GM04503 (cell line): ENCODE measurements around the gene ERFE.
"Not testable (repeated sequence)": the region's sequence is repeated elsewhere in the genome, so short reads cannot be mapped to it uniquely, and the experiment has no call there.

Experiments
- DNase-seq: peaks from one replicate; pipeline ENCODE4 v3.0.0-alpha.2; 2012; ENCODE audit warnings: low read depth

The ERFE gene

GRCh38 chr2:238158509-238159070 lies at the start of gene ERFE:
Gene ERFE (plus strand): TSS chr2:238158970. CDS start chr2:238159008, 38 bp downstream.
- no peak for DNase-seq

GRCh38 chr2:238113611-238114010 lies 45.2 kb upstream of the ERFE start:
- no peak for DNase-seq

- no peak for DNase-seq
Measured at GRCh38 chr2:238114331-238114841, 44.4 kb upstream of the ERFE start.

GRCh38 chr2:238114851-238115660 lies 43.7 kb upstream of the ERFE start:
- no peak for DNase-seq

- not testable (repeated sequence) for DNase-seq
Measured at GRCh38 chr2:238115709-238116108, 43.1 kb upstream of the ERFE start.

GRCh38 chr2:238116298-238117198 lies 42.2 kb upstream of the ERFE start:
- DNase-seq: no peak

- DNase-seq: no peak
Measured at GRCh38 chr2:238117199-238118154, 41.3 kb upstream of the ERFE start.

GRCh38 chr2:238119756-238120462 lies 38.9 kb upstream of the ERFE start:
- DNase-seq: no peak

- DNase-seq: no peak
Measured at GRCh38 chr2:238120463-238121298, 38.1 kb upstream of the ERFE start.

GRCh38 chr2:238121511-238122286 lies 37.1 kb upstream of the ERFE start:
- no peak for DNase-seq

GRCh38 chr2:238122287-238123217 lies 36.2 kb upstream of the ERFE start:
- no peak for DNase-seq

- no peak for DNase-seq
Measured at GRCh38 chr2:238123218-238123971, 35.4 kb upstream of the ERFE start.

GRCh38 chr2:238123991-238124470 lies 34.7 kb upstream of the ERFE start:
- no peak for DNase-seq

GRCh38 chr2:238124488-238125126 lies 34.2 kb upstream of the ERFE start:
- no peak for DNase-seq

GRCh38 chr2:238125127-238125885 lies 33.5 kb upstream of the ERFE start:
- DNase-seq: no peak

GRCh38 chr2:238126338-238126737 lies 32.4 kb upstream of the ERFE start:
- DNase-seq: no peak
